ENCODE data around the gene CDH1.

GRCh38 chr16:68752602-68753001 is 15.5 kb downstream of the CDH1 start:
- TF ChIP-seq CTCF (IDR thresholded peaks at IDR 0.05) = no peak
- no peak for TF ChIP-seq ZFX (IDR thresholded peaks at IDR 0.05; ENCODE audit: borderline replicate concordance)
